ENCODE data around the gene DIP2B. TPM values are rescaled to one million over a fixed set of nuclear protein-coding genes. Genes with fewer than 3 reads are reported as not detected.
A peak's percentile ranks its signal among the peaks of the same experiment; 100 is the strongest.

The DIP2B gene
- total RNA-seq, 1 donor from 2014 or later: 25.3 TPM

DNA sequence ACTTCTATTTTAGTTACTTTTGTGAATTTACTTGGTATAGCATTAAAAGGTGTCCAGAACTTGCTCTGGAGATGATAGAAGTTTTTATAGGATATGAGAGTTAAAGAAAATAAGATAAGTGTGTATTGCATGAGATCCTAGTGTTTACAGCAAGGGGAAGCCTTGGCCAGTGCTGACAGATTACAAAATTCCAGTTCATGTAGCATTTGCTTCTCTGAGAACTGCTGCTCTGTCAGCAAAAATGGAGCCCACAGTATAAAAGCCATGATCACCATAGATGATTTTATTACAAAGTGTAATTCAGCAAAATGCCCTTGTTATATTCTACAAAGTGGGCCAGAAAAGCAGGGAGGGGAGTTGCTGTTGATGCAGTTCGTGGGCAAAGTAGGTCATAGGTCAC, 219.1 kb downstream of the DIP2B start:
- no peak for DNase-seq (ENCODE audit: low read depth)

DNA sequence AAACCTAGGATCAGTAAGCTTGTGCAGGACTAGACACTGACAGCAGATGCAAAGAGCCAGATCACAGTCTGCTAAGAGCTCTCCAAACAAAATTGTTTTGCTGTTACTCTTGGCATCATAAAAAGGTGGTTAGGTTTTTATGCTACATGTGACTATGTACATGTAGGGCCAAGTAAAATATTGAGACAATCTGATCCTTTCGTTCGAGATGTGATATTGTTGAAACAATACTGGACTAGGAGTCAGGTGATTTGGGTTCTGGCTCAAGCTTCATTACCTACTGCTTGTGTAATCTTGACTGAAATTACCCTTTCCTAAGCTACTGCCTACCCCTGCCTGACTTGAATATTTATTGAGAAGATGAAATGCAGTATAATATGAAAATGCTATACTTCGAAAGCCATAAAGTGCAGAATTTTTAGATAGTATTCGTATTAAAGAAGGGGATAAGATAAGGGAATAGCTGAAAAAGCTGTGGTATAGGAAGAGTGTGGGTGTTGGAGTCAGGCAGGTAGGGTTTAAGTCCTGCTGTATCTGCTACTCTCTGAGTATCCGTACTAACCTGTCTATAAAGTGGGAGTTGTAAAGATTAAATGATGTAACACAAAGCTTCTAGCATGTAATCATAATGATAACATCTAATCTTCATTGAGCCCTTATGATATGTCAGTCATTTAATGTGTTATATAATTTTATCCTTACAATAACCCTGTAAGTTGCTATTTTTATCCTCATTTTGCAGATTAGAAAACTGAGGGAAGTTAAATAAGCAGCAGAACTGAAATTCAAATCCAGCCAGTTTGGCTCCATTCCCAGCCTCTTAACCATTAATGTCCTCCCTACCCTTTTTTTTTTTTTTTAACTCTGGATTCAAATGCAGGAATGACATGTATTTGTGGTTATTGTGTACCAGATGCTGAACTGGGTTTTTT, 220.5 kb downstream of the DIP2B start:
- peak; percentile 17 for DNase-seq (ENCODE audit: low read depth)

DNA sequence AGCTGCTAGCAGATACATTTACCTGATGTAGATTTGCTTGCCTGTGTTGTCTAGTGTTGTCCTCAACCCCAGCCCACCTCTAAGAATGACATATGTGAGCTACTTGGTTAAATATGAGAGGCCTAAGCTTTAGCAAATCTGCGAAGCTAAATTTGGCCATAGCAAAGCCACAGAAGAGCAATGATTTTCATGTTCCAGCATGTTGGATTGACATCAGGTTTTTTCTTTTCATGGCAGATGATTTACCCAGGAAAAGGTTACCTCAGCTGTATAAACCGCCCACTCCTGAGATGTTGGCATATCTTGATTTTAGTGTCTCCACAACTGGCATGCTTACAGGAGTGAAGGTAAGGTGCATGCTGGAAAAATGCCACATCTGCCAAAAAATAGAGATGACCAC, 222.7 kb downstream of the DIP2B start:
- DNase-seq (ENCODE audit: low read depth): no peak

DNA sequence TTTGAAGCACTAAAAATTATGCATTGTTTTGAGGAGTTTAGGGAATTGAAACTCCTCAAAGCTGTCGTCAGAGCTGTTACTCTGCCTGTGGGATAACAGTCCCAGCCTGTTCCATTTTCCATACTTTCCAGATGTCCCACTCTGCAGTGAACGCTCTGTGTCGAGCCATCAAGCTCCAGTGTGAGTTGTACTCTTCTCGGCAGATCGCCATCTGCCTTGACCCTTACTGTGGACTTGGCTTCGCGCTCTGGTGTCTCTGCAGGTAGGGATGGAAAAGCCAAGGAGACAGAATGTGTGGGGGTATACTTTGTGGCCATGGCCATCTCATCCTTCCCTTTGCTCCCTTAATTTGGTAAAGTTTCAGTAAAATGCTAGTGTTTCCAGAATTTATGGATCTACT, 223.6 kb downstream of the DIP2B start:
- no peak for DNase-seq (ENCODE audit: low read depth)

DNA sequence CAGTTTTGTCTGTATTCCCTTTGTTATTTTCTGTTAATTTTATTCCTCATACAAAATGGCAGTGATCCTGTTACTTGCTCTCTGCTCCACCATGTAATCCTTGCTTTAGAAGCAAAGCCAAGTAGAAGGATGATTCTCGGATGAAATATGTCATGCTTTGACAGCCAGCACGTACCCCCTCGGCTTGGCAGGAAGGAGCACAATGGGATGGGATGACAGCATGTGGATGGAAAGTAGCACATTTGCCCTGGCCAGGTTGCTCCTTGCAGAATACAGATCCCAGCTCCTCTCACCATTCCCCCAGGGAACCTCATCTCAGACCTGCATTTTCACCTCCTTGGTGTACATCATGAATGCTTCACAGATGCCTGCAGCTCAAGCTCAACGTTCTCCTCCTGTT, 224.1 kb downstream of the DIP2B start:
- DNase-seq (ENCODE audit: low read depth): no peak

DNA sequence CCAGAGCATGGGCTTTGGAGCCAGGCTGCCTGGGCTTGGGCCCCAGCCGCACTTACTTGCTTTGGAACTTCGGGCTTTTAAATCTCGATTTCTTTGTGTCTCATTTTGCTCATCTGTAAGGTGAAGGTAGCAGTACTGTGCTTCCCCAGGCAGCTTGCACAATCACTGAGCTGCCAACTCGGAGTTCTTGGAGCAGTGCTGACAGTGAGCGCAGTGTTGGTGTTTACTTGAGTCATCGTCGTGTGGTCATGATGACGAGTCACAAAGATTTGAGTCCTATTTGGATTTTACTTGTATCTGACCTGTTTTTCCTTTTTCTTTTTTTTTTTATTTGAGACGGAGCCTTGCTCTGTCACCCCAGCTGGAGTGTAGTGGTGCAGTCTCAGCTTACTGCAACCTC, 227.8 kb downstream of the DIP2B start:
- peak; percentile 53 for DNase-seq (ENCODE audit: low read depth)

DNA sequence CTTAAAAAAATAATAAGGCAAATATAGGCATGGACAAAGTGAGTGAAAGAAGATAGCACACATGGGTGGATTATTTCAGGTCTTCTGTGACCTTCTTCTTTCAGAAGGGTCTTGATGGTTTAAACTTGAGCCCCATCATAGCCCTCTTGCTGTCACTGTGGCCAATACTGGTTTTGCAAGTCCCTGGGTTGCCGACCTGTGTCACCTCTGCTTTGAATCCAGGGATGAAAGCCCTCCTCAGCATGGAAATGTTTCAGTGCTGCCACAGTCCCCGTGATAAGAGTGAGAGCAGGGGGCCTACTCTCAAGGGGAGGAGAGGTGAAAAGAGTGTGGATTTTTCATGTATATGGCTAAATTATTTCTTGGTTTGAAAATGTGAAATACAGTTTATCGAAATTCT, 228.9 kb downstream of the DIP2B start:
- DNase-seq (ENCODE audit: low read depth): no peak

DNA sequence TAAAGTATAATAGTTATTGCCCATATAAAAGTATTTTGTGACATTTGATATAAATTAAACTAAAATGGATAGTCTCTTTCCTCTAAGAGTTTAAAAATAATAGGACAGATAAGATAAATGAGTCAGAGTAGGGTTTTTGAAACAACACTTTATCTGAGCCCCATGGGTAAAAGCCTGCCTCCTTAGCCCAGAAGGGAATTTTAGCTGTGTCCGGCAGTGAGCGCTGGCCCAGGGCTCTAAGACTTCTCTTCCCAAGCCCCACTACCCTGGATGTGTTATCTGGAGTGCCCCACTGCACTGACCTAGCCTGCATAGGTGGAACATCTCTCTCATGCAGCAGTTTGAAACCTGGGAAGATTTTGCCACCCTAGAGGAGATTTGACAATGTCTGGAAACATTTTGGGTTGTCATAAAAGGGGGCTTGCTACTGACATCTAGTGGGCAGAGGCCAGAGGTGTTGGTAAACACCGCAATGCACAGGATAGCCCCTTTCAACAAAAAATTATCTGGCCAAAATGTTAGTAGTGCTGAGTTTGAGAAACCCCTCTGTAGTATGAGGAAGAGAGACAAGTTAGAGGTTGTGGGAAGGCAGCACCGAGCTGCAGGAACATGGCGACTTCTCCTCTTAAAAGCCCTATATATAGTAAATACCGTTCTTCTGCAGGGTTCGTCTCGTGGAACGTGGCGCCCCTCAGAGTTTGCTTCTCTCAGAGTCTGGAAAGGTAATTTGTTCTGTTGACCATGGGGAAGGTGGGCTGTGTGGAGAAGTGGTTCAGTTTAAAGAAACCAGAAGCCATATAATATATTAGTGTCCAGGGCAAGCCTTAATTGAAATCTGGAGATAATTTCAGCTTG, 229.9 kb downstream of the DIP2B start:
- peak; percentile 50 for DNase-seq (ENCODE audit: low read depth)

DNA sequence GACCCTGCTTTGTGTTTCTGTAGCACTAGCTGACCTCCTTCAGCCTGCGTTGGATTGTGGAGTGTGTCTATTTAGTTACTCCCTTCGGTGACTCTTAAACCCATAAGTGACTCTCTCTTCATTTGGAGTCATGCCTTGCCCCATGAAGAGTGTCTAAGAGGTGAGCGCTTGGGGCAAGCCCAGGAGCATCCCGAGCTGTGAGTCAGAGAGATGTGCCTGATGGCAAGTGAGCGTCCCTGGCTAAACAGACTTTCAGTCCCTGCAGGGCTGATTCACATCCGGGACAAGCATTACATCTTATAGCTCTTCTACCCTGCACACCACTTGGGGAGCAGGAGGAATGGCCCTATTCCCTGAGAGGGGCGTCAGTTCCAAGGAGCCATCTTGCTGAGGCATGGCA, 234.8 kb downstream of the DIP2B start:
- DNase-seq (ENCODE audit: low read depth): no peak

DNA sequence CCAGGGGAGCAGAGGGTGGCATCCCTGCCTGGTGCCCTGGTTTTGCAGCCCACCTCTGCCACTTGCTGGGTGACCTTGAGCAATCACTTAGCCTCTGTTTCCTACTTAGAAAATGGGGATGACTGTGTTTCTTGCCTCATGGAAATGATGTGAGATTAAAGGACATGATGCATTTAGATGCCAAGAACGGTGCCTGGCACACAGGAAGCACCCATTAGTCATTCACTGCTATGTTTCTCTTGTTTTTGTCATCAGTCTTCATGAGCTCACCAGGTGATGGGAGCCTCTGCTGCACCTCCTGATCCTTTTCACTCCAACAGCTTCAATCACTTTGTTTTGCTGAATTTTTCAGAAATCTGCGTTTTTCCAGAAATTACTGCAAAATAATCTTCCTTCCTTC, 235.5 kb downstream of the DIP2B start:
- DNase-seq (ENCODE audit: low read depth): no peak

DNA sequence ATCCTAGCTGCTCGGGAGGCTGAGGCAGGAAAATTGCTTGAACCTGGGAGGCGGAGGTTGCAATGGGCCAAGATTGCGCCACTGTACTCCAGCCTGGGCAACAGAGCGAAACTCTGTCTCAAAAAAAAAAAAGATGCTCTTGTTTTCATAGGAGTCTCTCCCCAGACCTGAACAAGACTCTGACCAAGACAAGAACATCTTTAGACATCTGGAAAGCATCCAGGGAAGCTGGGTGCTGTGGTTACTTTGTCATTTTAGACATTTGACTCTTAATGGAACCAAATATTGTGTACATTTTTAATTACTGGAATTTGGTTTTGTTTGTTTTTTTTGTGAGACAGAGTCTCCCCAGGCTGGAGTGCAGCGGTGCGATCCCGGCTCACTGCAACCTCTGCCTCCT, 238.0 kb downstream of the DIP2B start:
- DNase-seq (ENCODE audit: low read depth): no peak

DNA sequence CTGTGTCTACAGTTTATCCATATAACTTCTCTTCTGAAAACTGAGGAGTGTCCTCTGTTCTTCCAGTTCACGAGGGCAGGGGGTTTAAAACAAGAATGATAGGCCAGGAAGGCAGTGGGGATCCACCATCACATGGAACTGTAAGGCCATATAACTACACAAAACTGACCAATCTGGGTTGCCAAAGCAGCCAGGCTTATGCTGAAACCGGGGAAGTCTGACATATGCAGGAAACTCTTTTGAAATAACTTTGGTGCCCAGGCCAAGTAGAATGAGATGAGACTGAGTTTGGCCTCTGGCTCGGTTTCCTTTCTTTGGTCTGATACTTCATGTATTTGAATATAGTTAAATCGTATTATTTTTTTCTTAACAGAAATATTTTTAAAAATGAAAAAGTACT, 241.1 kb downstream of the DIP2B start:
- DNase-seq (ENCODE audit: low read depth): no peak

DNA sequence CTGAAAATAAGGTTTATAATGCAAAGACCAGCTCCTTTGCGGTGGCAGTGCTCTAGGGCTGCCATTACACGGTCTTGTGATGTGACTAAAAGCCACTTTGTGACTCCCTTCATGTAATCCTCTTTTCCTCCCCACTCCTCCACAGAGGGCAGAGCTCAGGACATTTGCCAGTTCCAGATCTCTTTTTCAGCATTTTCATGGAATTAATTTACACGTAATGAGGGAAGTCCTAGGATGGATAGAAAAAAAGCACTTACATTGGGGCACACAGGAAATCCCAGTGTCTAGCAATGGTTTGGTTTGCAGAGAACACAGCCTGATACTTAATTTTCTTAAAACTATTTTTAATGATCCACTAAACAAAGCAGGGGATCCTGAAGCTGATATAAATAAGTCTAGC, 241.6 kb downstream of the DIP2B start:
- no peak for DNase-seq (ENCODE audit: low read depth)

DNA sequence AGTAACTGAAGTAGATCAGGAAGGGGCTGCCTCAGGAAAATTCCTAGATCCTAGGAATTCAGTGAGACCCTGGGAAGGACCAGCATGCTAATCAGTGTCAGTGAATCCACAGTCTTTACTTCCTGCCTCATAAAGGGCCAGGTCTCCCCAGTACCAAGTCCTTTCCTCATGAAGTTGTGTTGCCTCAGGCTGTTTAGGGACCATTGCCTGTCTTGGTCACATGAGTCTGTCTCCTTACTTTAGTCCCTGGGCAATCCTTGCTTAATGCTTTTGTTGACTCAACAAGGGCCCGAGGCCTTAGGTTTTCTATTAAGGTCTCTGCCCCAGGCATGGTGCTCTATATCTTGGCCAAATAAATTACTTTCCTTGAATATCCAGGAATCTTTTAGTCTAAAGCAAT, 243.0 kb downstream of the DIP2B start:
- DNase-seq (ENCODE audit: low read depth): no peak

DNA sequence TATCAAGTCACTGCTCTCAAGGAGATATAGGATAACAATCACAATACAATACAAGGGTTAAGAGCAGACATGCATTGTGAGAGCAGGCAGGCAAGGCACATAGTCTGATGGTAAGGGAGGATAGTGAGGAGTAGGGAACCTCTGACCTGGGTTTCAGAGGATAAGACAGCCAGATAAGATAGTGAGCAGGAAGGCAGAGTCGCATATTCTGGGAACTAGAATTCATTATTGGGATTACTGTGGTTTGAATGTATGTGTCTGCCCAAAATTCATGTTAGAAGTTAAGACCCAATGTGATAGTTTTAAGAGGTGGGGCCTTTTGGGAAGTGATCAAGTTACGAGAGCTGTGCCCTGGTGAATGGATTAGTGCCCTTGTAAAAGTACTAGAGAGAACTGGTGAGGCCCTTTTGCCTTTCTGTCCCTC, 244.7 kb downstream of the DIP2B start:
- DNase-seq (ENCODE audit: low read depth): no peak

DNA sequence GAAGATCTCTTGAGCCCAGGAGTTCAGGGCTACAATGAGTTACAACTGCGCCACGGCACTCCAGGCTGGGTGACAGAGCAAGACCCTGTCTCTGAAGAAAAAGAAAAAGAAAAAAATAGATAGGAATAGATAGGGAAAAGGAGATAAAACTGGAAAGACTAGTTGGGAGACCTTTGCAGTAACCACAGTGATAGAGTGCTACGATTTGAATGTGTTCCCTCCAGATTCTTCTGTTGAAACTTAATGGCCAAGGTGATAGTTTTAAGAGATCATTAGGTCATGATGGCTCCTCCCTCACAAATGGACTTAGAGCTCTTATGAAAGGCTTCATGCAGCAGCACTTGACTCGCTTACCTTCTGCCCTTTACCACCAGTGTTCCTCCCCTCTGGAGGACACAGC, 245.6 kb downstream of the DIP2B start:
- no peak for DNase-seq (ENCODE audit: low read depth)

DNA sequence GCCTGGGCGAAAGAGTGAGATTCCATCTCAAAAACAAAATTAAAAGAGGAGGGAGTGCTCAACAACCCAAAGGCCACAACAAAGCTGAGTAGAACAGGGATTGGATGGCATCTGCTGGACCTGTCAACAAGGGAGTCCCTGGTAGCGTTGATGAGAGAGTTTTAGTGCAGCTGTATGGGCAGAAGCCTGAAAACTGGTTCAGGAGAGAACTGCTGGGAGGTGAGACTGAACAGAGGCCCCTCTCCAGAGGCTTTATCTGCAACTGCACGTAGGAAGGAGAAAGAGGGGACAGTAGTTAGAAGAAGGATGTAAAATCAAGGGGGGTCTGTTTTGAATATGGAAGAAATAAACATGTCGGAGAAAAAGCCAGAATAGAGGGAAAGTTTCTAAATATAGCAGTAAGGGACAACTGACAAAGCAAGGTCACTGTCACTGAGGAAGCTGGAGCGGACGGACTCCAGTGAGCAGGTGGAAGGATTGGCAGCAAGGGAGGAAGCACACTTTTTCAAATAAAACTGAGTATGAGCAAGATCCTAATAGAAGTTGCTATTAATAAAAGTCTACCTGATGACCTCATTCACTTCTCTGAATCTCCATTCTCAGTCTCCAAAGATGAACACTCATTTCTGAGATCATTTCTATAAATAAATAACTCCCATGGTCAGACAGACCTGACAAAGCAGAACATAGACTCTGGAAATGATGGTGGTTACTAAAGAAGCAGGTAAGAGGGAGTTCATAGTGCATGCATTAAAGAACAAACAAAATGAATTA, 247.3 kb downstream of the DIP2B start:
- DNase-seq (ENCODE audit: low read depth): peak; percentile 63

DNA sequence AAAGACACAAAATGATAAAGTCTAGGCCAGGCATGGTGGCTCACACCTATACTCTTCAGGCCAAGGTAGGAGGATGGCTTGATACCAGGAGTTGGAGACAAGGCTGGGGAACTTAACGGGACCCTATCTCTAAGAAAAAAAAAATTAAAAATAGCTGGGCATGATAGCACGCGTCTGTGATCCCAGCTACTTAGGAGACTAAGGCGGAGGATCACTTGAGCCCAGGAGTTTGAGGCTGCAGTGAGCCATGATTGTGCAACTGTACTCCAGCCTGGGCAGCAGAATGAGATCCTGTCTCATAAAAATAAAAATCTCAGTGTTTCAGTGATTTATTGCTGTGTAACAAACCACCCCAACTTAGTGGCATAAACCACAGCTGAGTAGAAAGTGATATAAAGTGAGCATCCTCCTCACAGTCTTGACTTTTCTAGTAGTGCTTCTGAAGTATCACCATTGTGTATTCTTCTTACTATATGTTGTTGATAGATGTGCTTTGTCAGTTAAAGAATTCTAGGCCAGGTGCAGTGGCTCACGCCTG, 248.5 kb downstream of the DIP2B start:
- DNase-seq (ENCODE audit: low read depth): no peak

DNA sequence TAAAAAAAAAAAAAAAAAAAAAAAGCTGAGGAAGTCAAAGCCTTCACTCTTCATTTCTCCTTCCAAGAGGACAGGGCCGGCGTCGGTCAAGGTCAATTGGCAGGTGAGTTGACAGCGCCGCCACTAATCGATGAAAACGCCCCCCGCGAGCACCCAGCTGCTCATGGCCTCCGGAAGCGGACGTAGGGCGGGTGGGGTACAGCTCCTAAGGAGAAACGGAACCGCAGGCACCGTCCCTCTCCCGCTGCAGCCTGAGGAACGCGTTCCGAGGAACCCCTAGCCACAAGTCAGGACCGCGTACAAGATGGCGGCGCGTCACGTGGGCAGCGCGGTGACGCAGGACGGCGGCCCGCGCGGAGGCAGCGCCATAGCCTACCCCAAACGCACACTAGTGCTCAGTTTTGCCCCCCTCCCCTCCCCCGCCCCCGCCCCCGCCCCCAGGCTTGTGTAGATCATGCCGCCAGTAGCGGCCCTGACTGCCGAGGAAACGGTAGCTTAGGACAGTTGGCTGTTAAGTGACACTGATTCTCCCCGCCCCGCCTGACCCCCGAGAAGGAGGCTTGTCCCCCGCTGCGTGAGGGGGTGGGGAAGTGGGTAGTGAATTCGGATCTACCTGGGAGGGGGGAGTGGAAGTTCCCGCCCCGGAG, 259.0 kb downstream of the DIP2B start, which contains the start of gene ATF1:
Gene ATF1, plus strand, starts transcription at position 463 of the 647 bp plus-strand sequence. CDS start 16,045 bp downstream, outside the sequence.
- DNase-seq (ENCODE audit: low read depth): peak; percentile 92

DNA sequence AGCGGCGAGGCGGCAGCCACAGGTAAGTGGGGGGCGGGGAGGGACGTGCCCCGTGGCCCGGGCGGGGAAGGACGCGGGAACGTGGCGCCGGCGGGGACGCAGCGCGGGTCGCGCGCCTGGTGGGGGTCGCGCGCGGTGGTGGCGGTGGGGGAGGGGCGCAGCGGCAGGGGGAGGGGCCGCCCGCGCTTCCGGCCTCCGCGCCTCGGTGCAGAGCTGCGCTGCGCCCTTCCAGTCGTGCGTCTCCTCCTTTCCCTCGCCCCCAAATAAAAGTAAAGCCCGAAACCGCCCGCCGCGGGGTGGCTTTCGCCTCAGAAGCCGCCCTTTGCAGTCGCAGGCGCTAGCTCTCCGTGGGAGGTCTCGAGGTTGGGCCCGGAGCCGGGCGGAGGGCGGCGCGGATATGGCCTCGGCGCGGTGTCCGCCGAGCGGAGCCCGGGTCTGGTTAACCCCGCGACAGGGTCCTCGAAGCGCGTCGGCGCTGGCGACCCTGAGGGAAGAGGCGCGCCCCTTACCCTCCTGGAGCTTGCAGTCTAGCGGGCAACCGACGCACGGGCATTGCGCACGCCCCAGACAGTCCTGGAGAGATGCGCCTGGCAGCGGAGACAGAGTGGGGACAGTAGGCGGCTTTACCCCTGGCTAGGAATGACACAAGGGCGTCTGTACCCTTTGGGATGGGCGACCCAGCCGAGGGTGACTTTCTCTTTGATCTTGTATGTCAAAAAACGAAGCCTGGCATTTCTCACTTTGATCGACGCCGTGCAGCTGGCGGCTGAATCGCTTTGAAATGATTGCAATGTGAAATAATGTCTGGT, 259.7 kb downstream of the DIP2B start:
- peak; percentile 67 for DNase-seq (ENCODE audit: low read depth)
